ENCODE data around the gene ESPN.

DNA sequence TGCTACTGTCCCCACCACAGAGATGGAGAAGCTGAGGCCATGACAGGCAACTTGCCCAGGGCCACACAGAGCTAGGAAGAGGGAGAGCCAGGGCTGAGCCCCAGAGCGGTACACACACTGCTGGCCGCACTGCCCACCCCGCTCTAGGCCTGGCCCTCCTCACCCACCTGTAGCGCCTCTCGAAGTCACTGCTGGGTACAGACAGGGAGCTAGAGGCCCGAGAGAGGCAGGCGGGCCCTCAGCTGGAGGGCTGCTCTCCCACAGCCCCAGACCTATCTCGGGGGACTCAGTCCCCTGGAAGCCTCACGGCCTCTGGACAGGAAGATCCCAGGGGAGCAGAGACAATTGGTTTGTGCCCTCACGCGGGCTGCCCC, 84.2 kb downstream of the ESPN start:
- no peak for TF ChIP-seq POLR2A (IDR thresholded peaks at IDR 0.05; ENCODE audit: low read depth, low read length)
- TF ChIP-seq POLR2AphosphoS5 (IDR thresholded peaks at IDR 0.05; ENCODE audit: low read depth, low read length) = no peak
- no peak for TF ChIP-seq TAF1 (IDR thresholded peaks at IDR 0.05; ENCODE audit: low read depth, low read length)
- no peak for TF ChIP-seq PAX5 (IDR thresholded peaks at IDR 0.05; ENCODE audit: insufficient read depth, low read length, severe bottlenecking)
- no peak for TF ChIP-seq POU2F2 (IDR thresholded peaks at IDR 0.05; ENCODE audit: low read depth, low read length)
- TF ChIP-seq SPI1 (IDR thresholded peaks at IDR 0.05; ENCODE audit: low read depth, low read length) = no peak

Data from GM12891 (cell line).